HG02623 (cell line): ENCODE results near the gene ZNF44.
"Not testable (repeated sequence)": the region's sequence is repeated elsewhere in the genome, so short reads cannot be mapped to it uniquely, and the experiment has no call there.

Experiments used
- ATAC-seq: cut with Tn5 transposase; IDR thresholded peaks from one replicate; pipeline ENCODE4 v1.9.1; 2021; ENCODE audit warnings: moderate library complexity; ENCODE audit not compliant: unreplicated experiment

The ZNF44 gene

DNA sequence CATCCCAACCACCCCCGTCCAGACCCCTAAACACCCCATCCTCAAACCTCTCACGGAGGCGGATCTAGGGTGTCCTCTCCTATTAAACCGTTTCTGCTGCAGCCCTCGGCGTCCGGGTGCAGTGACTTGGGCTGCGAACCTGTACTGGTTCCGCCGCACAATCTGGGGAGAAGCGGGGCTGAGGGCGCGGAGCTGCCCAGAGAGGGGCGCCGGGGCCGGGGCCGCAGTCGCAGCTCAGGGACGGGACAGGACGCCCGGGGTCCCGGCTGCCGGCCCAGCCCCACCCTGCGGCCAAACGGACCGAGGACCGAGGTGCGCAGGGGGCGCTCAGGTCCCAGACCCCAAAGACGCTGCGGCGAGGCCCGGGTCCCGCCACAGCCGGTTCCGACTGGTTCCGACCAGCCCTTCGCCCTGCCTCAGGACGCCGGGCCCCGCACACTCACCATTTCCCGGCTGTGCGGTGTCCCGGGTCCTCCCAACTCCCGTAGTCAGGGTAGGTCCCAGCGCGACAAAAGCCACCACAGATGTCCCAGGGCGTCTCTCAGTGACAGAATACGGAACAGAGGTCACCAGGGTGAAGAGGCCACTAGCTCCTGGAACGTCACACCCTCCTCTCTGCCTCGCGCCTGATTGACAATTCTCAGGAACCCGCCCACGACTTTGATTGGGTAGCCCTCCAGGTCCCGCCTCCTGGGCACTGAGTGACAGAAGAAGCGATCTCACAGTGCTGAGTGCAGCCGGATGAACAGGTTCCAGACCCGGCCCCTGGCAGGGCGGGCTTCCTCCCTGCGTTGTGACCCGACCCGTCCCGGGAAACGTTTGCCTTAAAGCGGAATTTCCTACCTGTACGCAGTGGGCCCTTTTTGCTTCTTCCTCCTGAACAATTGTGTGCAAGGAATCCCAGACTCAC lies at the start of gene ZNF44:
Gene ZNF44, minus strand, starts transcription at position 635 of the 910 bp plus-strand sequence. Its CDS starts 189 bp downstream, at position 446.
- ATAC-seq: peak; percentile 92

- peak; percentile 86 for ATAC-seq
Measured at GRCh38 chr19:12333162-12334159, 38.8 kb upstream of the ZNF44 start, which contains the start of gene ZNF563. Gene ZNF563, minus strand, starts transcription at chr19:12333633. Its CDS starts 151 bp downstream, at chr19:12333482.

GRCh38 chr19:12331211-12331941 lies 36.7 kb upstream of the ZNF44 start:
- peak; percentile 33 for ATAC-seq

DNA sequence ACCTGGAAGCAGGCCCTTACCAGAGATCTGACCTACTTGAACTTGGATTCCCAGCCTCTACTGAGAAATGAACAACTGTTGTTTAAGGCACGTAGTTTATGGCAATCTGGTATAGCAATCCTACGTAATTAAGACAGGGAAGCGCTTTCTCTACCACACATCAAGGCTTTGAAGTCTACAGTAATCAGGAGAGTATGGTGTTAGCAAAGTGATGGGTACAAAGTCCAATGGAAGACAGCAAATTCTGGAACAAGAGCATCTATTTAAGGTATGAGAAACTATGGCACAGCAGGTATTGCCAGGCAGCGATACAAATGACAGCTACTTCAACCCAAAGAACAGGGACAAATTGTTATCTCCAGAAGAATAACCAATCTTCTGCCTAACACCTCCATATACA lies 35.7 kb upstream of the ZNF44 start:
- ATAC-seq: no peak

DNA sequence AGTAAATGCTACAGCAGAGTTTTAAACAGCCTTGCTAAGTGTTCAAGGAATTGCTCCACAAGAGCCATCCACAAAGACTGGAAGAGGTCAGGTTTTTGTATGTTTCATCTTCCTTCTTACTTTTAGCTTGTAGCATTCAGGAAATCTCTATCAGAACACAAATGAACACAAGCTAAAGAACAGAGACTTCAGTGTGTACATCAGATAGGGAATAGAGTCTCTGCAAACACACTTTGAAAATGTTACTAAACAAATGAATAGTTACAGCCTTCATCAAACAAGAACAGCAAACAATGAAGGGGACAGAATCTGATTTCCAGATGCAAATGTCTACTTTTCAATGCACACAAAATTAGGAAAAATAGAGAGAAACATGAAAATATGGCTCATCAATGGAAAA lies 31.0 kb upstream of the ZNF44 start:
- ATAC-seq: no peak

DNA sequence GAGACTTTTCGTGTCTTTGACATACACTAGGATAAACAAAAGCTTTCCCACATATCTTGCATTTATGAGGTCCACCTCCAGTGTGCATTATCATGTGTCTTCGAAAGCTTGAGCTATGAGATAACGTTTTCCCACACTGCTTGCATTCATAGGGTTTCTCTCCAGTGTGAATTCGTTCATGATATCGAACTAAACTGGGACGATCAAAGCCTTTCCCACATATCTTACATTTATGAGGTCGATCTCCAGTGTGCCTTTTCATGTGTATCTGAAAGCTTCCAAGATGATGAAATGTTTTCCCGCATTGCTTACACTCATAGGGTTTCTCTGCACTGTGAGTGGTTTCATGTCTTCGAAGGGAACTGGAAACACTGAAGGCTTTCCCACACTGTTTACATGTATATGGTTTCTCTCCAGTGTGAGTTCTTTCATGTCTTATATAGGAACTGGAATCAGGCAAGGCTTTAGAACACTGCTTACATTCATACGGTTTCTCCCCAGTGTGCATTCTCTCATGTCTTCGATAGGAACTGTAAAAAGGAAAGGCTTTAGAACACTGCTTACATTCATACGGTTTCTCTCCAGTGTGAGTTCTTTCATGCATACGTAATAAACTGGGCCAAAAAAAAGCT lies 24.2 kb upstream of the ZNF44 start:
- ATAC-seq: no peak

- ATAC-seq: no peak
Measured at GRCh38 chr19:12314553-12314952, 19.9 kb upstream of the ZNF44 start.

- not testable (repeated sequence) for ATAC-seq
Measured at GRCh38 chr19:12308891-12309290, 14.2 kb upstream of the ZNF44 start.

GRCh38 chr19:12295191-12295590 lies 508 bp upstream of the ZNF44 start:
- no peak for ATAC-seq

DNA sequence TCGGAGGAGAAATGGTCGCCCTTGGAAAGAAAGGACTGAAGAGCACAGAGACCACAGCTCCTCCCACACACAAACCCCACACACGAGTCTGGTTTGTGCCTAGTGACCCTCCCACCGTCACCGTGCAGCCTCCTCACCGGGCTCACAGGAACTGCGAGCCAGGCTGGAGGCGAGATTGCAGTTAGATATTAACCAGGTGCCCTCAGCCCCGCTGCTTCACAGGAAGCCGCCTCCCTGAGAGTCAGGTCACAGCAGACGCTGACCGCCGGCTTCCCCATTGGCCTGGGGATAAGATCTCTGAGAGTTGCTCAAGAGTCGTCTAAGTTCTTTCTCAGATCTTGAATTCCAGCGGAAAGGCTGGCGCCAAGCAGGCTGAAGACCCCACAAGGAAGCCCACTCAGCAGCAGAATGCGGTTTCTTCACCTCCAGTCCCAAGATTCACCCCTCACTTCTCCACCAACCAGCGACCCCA lies 870 bp downstream of the ZNF44 start:
- ATAC-seq: no peak

- ATAC-seq: no peak
Measured at GRCh38 chr19:12289790-12290065, 5.0 kb downstream of the ZNF44 start.

DNA sequence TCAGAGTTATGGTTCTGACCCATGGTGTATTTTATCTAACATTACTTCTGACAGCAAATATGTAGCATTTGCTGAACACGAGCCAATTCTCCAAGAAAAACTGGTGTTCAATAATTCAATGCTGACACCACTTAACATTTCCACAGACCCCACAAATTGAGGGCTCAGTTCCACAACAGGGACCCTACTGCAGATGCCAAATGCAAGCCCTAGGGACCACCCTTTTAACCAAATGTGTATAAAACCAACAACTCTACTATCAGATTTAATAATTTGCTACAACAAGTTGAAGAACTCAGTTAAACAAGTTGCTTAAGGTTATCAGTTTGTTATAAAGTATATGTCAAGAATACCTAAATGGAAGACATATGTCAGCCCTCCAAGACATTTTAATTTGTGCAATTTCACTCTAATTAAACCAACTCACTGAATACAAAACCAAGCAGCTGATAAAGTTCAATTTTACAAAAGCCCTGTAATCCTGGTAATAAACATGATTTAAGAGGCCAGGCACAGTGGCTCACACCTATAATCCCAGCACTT lies 6.7 kb downstream of the ZNF44 start:
- no peak for ATAC-seq

GRCh38 chr19:12284631-12285030 lies 10.1 kb downstream of the ZNF44 start:
- ATAC-seq: no peak

DNA sequence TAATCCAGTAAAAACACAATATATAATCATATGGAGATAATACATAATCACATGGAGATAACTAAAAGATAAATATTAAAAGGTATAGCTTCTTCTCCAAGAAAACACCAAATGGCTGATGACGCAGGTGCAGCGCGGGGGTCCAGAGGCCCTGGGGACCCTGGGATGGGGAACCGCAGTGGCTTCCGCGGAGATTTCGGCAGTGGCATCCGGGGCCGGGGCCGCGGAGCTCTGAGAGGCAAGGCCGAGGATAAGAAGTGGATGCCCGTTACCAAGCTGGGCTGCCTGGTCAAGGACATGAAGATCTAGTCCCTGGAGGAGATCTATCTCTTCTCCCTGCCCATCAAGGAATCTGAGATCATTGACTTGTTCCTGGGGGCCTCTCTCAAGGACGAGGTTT lies 10.5 kb downstream of the ZNF44 start:
- no peak for ATAC-seq

GRCh38 chr19:12278713-12279112 lies 16.0 kb downstream of the ZNF44 start:
- ATAC-seq: no peak

GRCh38 chr19:12272980-12273901 lies 21.4 kb downstream of the ZNF44 start:
- no peak for ATAC-seq

GRCh38 chr19:12272386-12272785 lies 22.3 kb downstream of the ZNF44 start:
- ATAC-seq: no peak

DNA sequence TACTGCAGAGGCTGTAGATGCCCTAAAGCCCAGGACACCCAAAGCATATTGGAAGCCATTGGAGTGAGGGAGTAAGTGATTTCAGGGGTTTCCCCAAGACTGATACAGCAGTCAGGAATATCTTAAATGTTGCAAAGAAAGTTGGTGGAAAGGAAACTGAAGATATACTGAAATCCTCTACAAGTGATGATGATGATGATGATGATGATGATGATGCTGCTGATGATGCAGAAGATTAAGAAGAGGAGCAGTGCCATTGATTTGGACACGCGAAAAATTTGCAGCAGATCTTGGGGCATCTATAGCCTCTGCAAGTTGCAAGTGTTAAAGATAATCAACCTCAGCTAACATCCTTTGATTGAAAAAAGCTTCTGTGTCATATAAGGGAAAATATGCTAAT lies 23.8 kb downstream of the ZNF44 start:
- ATAC-seq: no peak
